Hematopoietic multipotent progenitor cell treated with erythropoietin and hydrocortisone succinate and interleukin-3 and kit ligand, for 17 days (in vitro differentiated cells): ENCODE measurements around the gene CPVL.

Source experiments
- DNase-seq: peaks from one replicate; pipeline ENCODE4 v3.0.0-alpha.2; 2015; ENCODE audit warnings: low spot score

Gene CPVL

GRCh38 chr7:29090836-29091601, 55.3 kb downstream of the CPVL start:
- DNase-seq, result no peak

- no peak for DNase-seq
Observed at GRCh38 chr7:29090151-29090805, 56.1 kb downstream of the CPVL start.

GRCh38 chr7:29087840-29088170, 58.5 kb downstream of the CPVL start:
- no peak for DNase-seq

- no peak for DNase-seq
Observed at GRCh38 chr7:29086545-29086944, 59.8 kb downstream of the CPVL start.

GRCh38 chr7:29084832-29085231, 61.5 kb downstream of the CPVL start:
- no peak for DNase-seq

GRCh38 chr7:29080803-29081202, 65.5 kb downstream of the CPVL start:
- no peak for DNase-seq

GRCh38 chr7:29078311-29079260, 67.8 kb downstream of the CPVL start:
- no peak for DNase-seq

GRCh38 chr7:29077854-29078253, 68.5 kb downstream of the CPVL start:
- no peak for DNase-seq

- DNase-seq, result no peak
Observed at GRCh38 chr7:29077176-29077575, 69.2 kb downstream of the CPVL start.

- DNase-seq, result no peak
Observed at GRCh38 chr7:29076631-29077030, 69.7 kb downstream of the CPVL start.

GRCh38 chr7:29075606-29076005, 70.7 kb downstream of the CPVL start:
- DNase-seq, result no peak

GRCh38 chr7:29071203-29071874, 75.0 kb downstream of the CPVL start:
- DNase-seq, result no peak

GRCh38 chr7:29066641-29067040, 79.7 kb downstream of the CPVL start:
- no peak for DNase-seq

GRCh38 chr7:29065181-29065857, 81.0 kb downstream of the CPVL start:
- no peak for DNase-seq

GRCh38 chr7:29063872-29064271, 82.5 kb downstream of the CPVL start:
- DNase-seq, result no peak

GRCh38 chr7:29063236-29063635, 83.1 kb downstream of the CPVL start:
- no peak for DNase-seq

- DNase-seq, result no peak
Observed at GRCh38 chr7:29053105-29053872, 93.0 kb downstream of the CPVL start.

GRCh38 chr7:29046978-29047377, 99.4 kb downstream of the CPVL start:
- DNase-seq, result no peak

- DNase-seq, result no peak
Observed at GRCh38 chr7:29045258-29046086, 100.9 kb downstream of the CPVL start.

GRCh38 chr7:29044554-29044953, 101.8 kb downstream of the CPVL start:
- no peak for DNase-seq
